ENCODE results near the gene ABCD2.
"Not testable (repeated sequence)": the region's sequence is repeated elsewhere in the genome, so short reads cannot be mapped to it uniquely, and the experiment has no call there.

ABCD2 gene

DNA sequence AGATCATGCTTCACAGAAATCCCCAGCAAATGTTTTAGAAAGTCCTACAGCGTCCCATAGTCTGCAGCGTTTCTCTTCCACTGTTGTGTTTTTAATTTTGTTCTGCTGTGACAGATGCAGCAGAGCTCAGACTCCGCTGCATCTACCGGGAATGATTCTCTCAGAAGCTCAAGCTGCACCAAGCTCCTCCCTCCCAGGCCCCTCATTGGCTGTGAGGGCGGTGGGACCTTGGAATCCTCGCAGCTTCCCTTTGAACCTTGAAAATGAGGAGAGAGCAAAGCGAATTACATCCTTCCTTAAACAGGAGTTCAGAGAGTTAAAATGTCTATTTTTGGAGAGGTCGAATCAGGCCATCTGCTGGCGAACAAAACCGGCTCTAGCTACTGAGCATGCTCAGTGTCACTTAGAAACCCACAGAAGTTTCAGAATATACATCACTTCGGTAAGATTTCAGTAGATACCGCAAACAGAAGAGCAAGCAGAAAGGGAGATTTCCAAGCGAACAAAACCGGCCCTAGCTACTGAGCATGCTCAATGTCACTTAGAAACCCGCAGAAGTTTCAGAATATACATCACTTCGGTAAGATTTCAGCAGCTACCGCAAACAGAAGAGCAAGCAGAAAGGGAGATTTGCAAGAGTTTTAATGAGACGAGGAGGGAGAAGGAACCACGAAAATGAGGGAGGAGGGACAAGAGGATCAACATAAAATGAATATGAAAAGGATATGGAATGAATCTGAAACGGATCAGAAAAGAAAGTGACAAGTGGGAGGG lies at the start of gene ABCD2:
Gene ABCD2, minus strand, starts transcription at position 144 of the 774 bp plus-strand sequence. CDS start 188 bp downstream, outside the sequence.
- DNase-seq (ENCODE audit: low read depth in 1 of 2, low spot score in 1 of 2) = peak; percentile 28 to 55

DNA sequence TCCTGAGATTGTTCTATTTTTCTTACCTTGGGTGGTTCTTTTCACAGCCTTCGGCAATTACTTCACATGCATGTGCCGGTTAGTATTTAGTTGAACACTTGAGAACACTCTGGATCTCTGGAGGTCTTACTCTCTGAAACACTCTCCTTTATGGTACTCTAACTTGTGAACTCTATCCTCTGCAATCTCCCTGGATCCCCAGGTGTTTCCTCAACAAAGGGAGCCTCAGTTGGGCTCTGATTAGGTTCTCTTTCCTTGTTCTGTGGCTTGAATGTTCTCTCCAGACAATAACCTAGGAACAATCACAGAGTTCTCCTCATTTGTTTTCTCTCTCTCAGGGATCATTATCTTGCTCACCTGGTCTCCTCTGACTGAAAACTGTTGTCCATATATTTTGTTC lies 40.5 kb upstream of the ABCD2 start:
- DNase-seq (ENCODE audit: low read depth in 1 of 2, low spot score in 1 of 2) = no peak

DNA sequence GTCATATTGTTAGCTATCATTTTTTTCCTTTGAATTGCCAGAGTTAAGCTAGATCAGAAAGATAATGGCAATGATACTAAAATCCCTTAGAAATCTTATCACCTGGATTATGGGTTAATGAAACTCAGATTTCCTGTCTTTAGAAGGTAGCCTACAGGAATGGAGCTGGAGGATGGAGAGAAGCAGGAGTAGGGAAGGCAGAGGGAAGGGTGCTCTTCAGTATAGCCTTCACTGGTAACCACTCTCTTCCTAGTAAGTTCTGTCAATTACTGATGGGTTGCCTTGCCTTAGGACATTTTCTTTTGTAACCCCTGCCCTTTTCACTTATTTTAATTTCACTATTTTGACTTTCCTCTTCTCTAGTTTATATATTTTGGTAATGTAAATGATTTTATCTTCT lies 27.8 kb upstream of the ABCD2 start:
- no peak for DNase-seq (ENCODE audit: low read depth in 1 of 2, low spot score in 1 of 2)

DNA sequence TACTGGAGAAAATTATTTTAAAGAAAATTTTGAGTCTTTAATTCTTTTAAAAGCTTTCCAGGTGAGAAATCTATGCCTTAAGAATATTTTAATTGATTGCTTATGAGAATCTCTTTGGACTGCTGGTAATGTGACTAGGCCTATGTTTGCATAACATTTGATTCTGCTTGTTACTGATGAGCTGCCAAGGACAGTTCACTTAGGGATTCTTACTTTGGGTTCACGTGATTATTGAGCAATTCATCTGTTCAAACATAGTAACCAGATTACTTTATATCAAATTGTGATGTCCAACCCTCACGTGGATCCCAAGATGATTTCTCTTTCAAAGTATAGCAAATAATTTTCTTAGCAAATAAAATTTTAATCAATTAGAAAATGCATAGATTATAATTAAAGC lies 27.4 kb upstream of the ABCD2 start:
- no peak for DNase-seq (ENCODE audit: low read depth in 1 of 2, low spot score in 1 of 2)

DNA sequence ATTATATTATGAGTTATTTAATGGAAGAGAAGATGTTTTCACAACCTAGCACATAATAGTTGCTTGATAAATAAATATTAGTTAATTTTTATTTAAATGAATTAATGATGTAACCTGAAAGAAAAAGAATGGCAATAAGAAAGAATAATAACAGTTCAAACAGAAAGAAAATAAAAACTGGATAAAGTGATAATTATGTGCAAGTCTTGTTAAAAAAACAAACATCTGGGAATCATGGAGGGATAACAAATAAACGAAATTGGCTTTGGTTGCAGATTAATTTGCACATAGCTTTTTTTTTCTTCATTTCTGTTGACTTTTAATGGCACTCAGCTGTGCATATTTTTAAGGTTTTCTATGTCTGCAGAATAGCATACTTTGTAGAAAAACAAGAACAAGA lies 23.4 kb upstream of the ABCD2 start:
- no peak for DNase-seq (ENCODE audit: low read depth in 1 of 2, low spot score in 1 of 2)

DNA sequence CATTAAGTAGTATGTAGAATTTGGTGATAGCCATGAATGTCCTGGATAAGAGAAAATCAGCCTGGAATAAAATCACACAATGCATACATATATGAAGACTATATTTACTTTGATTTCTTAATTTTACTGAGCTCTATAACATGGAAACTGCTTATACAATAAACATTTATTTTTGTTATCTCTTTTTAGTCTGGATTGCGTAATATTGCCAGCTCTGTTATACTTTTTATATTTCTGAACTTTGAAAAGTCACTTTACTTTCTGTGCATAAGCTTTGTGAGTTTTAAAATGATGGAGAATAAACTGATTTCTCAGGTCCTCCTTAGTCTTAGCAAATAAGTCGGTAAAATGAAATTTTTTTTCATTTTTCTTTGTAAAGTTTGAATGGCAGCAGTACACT lies 19.2 kb upstream of the ABCD2 start:
- DNase-seq (ENCODE audit: low read depth in 1 of 2, low spot score in 1 of 2) = no peak

DNA sequence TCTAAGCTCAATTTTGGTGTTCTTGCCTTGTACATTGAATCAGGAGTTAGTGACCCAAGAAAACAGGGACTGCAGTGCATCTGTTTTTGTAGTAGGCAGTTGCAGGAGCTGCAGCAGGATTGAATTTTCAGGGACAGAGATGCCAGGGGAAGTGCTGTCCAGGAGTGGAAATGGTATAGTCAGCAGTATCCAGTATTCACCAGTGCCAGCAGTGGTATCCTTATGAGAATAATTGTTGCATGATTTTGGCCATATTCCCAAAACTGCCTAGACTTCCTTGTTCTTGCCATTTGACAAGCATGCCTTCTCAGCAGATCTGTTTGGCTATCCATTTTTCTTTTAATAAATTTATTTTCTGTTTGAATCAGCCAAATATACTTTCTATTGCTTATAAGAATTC lies 18.6 kb upstream of the ABCD2 start:
- DNase-seq (ENCODE audit: low read depth in 1 of 2, low spot score in 1 of 2) = no peak

DNA sequence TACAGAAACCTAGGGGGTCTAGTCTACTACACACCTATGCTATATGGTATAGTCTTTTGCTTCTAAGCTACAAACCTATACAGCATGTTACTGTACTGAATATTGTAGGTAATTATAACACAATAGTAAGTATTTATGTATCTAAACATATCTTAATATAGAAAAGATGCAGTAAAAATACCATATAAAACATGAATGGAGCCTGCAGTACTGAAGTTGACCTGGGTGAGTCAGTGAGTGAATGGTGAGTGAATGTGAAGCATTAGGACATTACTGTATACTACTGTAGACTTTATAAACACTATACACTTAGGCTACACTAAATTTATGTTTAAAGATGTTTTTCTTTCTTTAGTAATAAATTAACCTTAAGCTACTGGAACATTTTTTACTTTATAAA lies 13.1 kb upstream of the ABCD2 start:
- DNase-seq (ENCODE audit: low read depth in 1 of 2, low spot score in 1 of 2) = no peak

DNA sequence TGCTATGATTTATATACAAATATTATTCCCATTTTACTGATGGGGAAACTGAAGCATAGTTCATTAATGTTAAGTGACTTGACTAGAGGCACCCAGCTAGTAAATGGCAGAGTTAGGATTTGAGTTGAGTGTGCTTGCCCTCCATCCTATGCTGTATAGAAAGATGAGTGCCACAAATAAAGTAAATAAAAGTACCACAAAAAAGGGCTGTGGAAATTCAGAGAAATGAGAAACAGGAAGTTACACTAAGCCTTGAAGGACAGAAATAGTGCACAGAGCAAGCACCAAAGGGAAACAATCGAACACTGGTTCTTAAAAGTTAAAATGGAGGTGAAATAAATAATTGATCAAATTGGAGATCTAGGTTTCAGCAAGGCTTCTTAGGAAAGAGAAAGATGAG lies 9.2 kb upstream of the ABCD2 start:
- DNase-seq (ENCODE audit: low read depth in 1 of 2, low spot score in 1 of 2) = no peak

DNA sequence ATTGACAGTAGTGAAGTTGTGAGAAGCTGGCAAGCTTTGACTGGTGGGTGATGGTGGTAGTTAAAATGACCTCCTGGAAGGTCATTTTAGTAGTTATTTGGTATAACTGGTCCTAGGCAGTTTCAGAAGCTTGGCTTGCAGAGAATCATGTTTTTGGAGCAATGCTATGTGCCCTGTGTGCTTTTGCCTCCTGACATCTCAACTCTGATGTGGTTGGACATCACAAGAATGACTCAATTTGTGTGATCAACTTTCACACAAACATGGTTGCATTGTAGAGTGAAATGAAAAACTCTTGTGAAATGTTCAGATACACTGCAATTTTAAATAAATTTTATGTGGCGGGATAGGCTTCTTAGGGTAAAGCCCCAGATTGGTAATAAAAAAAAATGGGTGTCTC lies 8.3 kb upstream of the ABCD2 start:
- no peak for DNase-seq (ENCODE audit: low read depth in 1 of 2, low spot score in 1 of 2)

DNA sequence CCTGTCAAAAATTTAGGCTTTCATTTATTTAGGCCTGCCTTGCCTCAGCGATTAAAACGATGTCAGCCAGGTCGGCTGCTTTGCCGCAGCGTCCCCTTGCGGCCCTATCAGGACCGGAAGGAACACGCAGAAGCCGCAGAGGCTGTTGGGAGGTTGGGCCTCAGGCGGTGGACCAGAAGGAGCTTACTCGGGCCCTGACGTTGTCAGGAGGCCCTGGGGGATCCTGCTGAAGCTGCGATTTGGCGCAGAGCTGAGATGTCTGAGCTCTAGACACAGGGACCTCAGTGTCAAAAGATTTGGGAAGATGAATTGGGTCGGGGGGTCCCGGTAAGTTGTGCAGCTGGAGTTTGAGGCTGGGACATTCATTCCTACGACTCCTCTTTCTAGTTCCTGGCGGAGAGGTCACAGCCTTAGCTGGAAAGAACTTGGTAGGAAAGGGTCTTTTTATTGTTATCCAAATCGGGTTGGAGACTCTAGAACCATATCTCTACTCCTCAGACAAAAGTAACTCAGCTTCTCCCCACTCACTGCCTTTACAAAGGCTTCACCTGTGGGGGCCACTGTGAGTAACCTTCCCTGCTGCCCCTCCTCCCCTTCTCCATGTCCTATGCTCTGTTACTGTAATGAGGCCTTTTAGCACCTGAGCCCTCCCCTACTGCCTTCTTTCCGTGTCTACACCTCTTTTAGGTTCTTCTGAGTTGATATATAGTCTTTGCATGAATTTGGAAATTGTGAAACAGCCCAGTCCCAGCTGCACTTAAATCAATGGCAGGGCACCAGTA lies 6.6 kb upstream of the ABCD2 start:
- no peak for DNase-seq (ENCODE audit: low read depth in 1 of 2, low spot score in 1 of 2)

DNA sequence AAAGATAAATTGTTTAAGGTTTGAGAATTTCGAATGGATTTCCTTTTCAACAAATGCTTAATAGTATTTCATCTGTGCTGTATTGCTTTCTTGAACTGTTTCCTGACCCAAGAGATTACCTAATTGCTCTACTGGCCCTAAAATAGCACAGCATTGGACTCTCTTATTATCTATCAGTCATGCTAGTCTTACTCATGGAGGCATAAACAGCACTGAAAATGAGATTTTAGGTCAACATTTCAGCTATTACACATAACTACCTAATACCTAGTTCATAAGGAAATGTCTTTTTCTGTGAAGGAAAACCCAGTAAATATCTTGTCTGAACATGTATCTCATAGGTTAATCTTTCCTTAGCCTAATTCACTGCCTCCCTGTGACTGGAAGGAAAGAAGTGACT lies 4.3 kb upstream of the ABCD2 start:
- DNase-seq (ENCODE audit: low read depth in 1 of 2, low spot score in 1 of 2) = no peak

DNA sequence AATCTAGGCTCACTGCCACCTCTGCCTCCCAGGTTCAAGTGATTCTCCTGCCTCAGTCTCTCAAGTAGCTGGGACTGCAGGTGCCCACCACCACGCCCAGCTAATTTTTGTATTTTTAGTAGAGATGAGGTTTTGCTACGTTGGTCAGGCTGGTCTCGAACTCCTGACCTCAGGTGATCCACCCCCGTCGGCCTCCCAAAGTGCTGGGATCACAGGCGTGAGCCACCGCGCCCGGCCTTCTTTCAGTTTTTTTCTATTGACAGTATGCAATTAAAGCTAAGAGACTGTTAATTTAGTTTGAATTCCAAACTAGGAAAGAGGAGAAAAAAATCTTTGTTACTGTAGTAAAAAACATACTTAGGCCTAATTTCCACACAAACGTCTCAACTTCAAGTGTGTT lies 3.6 kb upstream of the ABCD2 start:
- DNase-seq (ENCODE audit: low read depth in 1 of 2, low spot score in 1 of 2) = not testable (repeated sequence)

DNA sequence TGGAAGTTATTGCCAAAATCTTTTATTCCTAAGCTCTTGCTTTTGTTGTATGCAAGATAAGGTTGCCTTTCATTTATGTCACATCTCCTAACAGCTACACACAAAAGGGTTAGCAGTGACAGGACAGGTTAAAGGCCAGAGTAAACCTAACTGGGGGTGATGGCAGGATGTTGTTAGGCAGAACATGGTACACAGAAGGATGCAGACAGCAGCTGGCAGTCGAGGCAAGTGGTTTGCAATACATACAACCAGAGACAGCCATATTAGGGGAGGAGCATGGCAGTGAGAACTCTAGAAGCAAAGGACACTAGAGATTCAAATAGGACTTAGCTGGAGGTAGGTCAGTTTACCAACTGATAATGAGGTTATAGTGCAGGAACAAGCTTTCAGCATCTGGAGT lies 2.7 kb upstream of the ABCD2 start:
- DNase-seq (ENCODE audit: low read depth in 1 of 2, low spot score in 1 of 2) = no peak

DNA sequence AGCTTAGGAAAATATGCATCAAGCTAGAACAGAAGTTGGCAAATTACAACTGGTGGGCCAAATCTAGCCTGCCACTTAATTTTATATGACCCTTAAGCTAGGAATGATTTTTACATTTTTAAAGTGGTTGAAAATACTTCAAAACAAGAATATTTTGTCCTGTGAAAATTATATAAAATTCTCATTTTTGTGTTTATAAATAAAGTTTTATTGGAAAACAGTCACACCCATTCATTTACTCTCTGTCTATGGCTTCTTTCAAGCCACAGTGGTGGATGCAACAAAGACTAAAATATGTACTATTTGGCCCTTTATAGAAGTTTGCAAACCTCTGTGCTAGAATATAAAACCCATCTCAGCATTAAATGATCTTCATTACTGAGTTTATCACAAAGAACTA lies 2.1 kb upstream of the ABCD2 start:
- no peak for DNase-seq (ENCODE audit: low read depth in 1 of 2, low spot score in 1 of 2)

DNA sequence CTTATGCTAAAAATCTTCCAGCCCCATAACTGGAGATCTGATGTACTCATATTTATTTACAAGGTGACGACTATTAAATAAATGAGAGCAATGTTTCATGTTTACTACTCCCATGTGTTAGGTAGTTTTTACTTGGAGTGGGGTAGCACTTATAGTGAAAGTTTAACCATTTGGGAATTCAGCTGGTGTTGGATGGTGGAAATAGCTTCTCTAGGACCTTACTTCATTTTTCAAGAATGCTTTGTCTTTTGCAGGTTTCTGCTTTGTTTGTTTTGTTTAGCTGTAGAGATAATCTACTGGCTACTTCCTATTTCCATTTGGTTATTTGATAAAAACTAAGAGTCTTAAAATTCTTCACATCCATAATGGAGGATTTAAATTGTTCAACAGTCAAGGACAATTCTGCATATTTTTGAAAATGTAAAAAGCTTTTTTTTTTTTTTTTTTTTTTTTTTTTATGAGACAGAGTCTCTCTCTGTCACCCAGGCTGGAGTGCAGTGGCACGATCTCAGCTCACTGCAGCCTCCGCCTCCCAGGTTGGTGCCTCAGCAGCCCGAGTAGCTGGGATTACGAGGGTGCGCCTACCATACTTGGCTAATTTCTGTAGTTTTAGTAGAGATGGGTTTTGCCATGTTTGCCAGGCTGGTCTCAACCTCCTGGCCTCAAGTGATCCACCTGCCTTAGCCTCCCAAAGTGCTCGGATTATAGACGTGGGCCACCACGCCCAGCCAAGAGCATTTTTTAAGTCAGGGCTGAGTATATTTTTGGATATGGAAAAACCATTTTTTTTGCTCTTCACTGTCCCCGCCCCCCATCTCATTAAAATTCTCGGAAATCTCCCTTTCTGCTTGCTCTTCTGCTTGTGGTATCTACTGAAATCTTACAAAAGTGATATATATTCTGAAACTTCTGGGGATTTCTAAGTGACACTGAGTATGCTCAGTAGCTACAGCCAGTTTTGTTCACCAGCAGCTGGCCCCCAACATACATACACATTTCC lies 1.4 kb upstream of the ABCD2 start:
- DNase-seq (ENCODE audit: low read depth in 1 of 2, low spot score in 1 of 2) = peak in 1 of 2 donors; percentile 15

DNA sequence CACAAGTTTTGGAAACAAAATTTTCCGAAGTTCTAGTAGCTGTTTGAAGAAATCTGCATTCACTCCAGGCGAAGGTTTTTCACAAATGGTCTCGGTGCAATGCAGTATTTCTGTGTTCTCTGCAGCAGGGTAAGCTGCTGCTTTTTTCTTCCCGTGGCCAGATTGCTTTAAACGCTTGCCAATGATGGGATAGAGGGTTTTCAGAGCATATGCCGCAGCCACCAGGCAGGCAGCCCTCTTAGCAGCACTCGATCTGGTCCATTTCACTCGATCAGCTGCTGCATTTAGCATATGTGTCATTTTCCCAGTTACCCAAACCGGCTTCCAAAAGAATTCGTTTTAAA lies 315 bp downstream of the ABCD2 start:
- no peak for DNase-seq (ENCODE audit: low read depth in 1 of 2, low spot score in 1 of 2)

DNA sequence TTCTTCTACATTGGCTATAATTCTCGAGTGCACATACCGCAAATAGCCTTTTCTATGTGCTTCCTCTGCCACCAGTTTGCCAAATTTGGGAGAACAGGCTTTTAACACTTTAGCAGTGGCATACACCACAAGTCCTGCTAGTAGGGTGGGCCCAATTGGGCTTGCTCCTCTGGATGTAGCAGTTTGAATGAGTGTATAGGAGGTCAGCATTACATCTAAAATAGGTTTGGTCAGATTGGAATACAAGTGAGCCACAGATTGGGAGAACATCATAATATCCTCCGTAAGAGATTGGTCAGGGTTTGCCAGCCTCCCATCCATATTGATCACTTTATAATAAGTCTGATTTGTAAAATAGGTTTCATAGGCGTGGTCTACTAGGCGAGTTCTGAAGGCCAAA lies 902 bp downstream of the ABCD2 start:
- DNase-seq (ENCODE audit: low read depth in 1 of 2, low spot score in 1 of 2) = no peak

DNA sequence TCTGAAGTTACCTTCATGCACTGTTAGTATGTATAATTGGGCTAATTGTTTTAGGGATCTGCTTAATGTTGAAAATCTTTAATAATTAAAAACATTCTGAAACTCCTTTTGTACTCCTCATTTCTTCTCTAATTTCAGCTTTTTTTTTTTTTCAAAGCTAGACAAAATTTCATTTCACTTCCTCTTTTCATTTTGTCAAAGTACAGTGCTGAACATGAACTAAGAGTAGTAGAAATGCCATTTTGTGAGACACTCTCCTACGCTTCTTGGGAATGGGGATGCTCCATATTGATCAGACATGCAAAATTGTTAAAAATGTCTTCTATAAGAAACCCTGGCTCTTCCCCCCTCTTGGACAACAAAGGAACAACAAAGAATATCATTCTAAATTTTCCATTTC lies 1.7 kb downstream of the ABCD2 start:
- DNase-seq (ENCODE audit: low read depth in 1 of 2, low spot score in 1 of 2) = no peak

DNA sequence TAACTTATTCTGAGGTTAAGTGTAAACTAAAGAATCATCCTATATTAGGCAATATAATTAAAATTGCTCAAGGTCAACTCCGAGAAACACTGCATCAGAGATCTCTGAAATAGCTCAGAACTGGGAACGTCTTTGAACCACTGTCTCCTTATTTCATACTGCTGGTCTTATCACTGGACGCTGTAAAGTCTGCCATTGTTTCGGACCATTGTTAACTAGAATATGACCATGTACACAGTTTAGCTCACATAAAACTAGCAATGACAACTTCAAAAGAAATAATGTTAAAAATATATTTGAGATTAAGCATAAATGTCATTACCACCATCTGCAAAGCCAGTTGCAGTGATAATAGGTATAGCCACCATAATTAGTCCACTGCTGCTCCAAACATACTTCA lies 2.9 kb downstream of the ABCD2 start:
- DNase-seq (ENCODE audit: low read depth in 1 of 2, low spot score in 1 of 2) = no peak

DNA sequence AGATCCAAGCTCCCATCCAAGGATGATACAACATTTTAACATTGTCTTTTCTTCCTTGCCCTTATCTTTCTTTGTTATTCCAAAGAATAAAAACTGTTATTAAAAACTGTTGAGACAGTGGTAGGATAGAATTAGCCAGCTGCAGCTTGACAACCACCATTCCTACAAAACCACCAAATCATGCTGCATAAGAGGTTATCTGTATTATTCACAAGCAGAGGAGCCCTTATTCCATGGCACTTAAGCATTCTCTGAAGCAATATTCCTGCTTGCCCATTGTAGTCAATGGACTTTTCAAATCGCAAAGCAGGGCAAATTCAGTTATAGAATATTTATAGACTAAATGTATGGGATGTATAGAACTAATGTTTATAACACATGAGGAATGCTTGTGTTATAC lies 3.4 kb downstream of the ABCD2 start:
- no peak for DNase-seq (ENCODE audit: low read depth in 1 of 2, low spot score in 1 of 2)

DNA sequence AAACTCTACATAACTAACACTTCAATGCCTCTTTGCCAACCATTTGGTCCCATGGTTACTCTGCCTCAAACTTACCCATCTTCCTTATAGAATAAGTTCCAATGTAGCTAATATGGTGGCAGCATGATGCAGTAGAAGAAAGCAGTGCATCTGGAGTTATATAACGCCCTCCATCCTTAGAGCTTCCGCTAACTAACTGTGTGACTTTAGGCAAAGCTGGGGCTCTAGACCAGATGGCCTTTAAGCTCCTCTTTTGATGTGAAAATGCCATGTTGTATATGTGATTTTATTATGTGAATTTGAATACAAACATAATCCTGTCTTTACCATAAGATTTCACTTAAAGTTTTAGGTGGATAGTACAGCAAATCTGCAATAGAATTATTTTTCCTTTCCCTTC lies 6.1 kb downstream of the ABCD2 start:
- DNase-seq (ENCODE audit: low read depth in 1 of 2, low spot score in 1 of 2) = no peak

All from activated T-helper 1 cell treated with anti-CD3 and anti-CD28 coated beads, Interleukin-2, amount 50 U/mL, for 16 hours (primary cell).